Measurements from ENCODE around the gene CIAPIN1.
A peak's percentile ranks its signal among the peaks of the same experiment; 100 is the strongest.

The CIAPIN1 gene

DNA sequence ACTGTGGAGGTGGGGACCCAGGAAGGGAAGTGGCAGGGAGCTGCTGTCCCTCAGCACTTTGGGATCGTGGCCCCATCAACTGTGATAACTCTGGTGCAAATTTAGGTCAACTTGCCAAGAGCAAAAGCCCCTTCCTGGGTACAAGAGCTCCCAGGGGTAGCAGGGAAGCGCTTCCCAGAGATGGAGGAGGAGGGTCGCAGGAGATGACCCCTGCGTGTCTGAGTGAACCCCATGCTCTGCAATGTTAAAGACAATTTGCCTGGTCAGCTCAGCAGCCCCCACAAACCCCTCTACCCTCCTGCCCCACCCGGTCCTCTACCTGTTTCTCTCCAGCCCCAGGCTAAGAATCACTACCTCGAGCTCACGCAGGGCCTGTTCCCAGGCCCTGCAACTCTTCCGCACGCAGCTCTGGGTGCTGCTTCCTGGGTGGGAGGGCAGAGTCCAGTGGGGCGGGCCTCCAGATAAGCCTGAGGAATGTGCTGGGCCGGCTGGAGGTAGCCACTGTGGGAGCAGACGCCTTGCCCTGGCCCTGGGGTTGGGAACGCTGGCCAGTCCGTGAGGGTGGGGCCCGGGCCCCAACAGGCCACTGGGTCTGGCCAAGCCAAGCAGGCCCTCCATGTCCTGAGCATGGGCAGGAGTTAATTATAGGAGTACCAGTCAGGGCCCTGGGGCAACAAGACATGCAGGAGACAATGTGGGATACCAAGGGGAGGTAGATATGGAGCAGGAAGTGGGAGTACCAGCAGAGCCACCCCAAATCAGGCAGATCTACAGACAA lies 33.0 kb upstream of the CIAPIN1 start:
- no peak for FAIRE-seq
- DNase-seq (ENCODE audit: insufficient read length, low spot score) = no peak
- TF ChIP-seq, protein P1, sequence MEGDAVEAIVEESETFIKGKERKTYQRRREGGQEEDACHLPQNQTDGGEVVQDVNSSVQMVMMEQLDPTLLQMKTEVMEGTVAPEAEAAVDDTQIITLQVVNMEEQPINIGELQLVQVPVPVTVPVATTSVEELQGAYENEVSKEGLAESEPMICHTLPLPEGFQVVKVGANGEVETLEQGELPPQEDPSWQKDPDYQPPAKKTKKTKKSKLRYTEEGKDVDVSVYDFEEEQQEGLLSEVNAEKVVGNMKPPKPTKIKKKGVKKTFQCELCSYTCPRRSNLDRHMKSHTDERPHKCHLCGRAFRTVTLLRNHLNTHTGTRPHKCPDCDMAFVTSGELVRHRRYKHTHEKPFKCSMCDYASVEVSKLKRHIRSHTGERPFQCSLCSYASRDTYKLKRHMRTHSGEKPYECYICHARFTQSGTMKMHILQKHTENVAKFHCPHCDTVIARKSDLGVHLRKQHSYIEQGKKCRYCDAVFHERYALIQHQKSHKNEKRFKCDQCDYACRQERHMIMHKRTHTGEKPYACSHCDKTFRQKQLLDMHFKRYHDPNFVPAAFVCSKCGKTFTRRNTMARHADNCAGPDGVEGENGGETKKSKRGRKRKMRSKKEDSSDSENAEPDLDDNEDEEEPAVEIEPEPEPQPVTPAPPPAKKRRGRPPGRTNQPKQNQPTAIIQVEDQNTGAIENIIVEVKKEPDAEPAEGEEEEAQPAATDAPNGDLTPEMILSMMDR (IDR thresholded peaks at IDR 0.05; ENCODE audit: insufficient read depth, missing control alignments) = no peak

- FAIRE-seq (no peak), DNase-seq (ENCODE audit: insufficient read length, low spot score) (peak; percentile 55)
- TF ChIP-seq, protein P1 (IDR thresholded peaks at IDR 0.05; ENCODE audit: insufficient read depth, missing control alignments) = no peak
These were observed 32.2 kb upstream of the CIAPIN1 start for GRCh38 chr16:57479205-57479975.

DNA sequence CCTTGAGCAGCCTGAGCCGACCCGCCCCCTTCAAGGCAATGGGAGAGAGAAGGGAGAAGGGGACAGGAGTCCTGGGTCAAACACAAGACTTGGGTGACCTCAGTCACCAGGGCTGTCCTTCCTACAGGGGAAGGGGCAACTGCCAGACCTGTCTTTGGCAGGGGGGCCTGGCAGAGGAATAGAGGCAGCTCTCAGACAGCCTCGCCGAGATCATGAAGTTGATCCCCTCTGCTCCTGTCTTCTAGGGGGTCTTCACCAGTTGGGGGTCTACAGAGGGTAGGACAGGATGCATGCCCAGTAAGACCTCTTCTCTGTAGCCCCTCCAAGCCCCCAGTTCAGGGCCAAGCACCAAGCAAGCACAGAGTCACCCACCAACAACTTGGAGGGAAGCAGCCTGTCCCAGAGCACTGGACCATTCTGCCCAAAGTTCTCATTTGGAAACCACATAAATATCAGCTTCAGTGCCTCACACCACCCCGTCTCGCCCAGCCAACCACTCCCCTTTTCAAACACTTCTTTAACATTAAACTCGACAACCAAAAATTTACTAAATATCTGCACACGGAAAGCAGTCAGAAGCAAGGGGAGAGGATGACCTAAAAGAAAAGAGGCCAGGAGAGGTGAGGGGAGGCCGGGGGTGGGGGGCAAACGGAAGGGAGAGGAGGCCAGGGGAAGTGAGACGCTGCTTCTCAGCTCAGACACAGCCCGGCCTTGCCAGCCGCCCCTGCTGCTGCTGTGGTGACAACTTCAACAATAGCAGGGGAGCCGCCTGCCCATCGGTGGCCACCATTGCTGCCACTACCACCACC lies 31.4 kb upstream of the CIAPIN1 start:
- TF ChIP-seq, protein P1 (IDR thresholded peaks at IDR 0.05; ENCODE audit: insufficient read depth, missing control alignments) = no peak
- DNase-seq (ENCODE audit: insufficient read length, low spot score) (no peak), FAIRE-seq (no peak)

DNA sequence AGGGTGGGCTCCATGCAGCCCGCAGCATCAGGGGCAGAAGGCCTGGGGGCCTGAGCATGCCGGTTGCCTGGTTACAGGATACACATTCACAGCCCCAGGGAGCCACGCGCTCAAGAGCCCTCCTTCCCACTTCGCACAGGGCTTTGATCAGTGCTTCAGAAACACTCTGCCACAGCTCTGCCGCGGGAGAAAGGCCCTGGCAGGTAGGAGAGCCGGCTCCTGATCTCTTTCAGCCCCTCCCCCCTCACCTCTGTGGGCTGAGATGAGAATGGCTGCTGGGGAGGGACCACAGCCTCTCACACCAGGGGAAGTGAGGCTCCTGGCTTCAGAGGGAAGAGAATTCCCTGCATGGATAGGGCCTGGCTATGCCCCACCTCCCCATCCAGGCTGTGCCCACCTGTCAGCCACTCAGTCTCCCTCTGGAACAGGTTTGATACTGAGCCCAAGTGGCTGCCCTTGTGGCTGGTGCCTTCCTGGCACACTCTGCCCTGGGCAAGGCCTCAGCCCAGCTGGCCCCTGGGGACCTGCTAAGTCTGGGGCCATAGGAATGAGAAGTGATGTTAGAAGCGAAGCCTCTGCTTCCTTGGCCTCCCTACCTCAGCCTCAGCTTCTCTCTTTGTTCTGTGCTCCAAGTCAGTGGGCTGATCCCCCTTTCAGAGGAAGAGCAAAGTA lies 30.5 kb upstream of the CIAPIN1 start:
- DNase-seq (ENCODE audit: insufficient read length, low spot score) = no peak
- TF ChIP-seq, protein P1 (IDR thresholded peaks at IDR 0.05; ENCODE audit: insufficient read depth, missing control alignments) = no peak
- no peak for FAIRE-seq

- TF ChIP-seq, protein P1 (IDR thresholded peaks at IDR 0.05; ENCODE audit: insufficient read depth, missing control alignments) = no peak
- DNase-seq (ENCODE audit: insufficient read length, low spot score) (no peak), FAIRE-seq (no peak)
These were observed 29.6 kb upstream of the CIAPIN1 start for GRCh38 chr16:57476546-57477410.
